Loucy (cell line): Measurements from ENCODE around the gene ADAMTS16.

ENCODE experiments used
- H2AFZ ChIP-seq: fragments of 200-600 bp; sonication (generic); 2 replicates; pipeline ENCODE4 v1.6.0; 2016; ENCODE audit warnings: antibody characterized with exemption, mild to moderate bottlenecking, low read length, moderate library complexity
- H3F3A ChIP-seq: fragments of 200-600 bp; 2 replicates; pipeline ENCODE4 v1.6.0; 2016; ENCODE audit warnings: antibody characterized with exemption, low read depth, mild to moderate bottlenecking
- H3K27me3 ChIP-seq: fragments of 200-600 bp; sonication (generic); 2 replicates; pipeline ENCODE4 v1.6.1; 2014; ENCODE audit warnings: low read length, mild to moderate bottlenecking; ENCODE audit not compliant: insufficient read depth, poor library complexity, severe bottlenecking
- H3K36me3 ChIP-seq: fragments of 200-600 bp; sonication (generic); 2 replicates; pipeline ENCODE4 v1.6.1; 2016; ENCODE audit warnings: low read length; ENCODE audit not compliant: insufficient read depth
- H3K4me1 ChIP-seq: fragments of 200-600 bp; sonication (generic); 2 replicates; pipeline ENCODE4 v1.5.1; 2014; ENCODE audit warnings: low read length, mild to moderate bottlenecking; ENCODE audit not compliant: insufficient read depth, poor library complexity, severe bottlenecking
- H3K4me2 ChIP-seq: fragments of 200-600 bp; sonication (generic); 2 replicates; pipeline ENCODE4 v1.6.0; 2014; ENCODE audit warnings: antibody characterized with exemption, low read length, low read depth, mild to moderate bottlenecking; ENCODE audit not compliant: poor library complexity, severe bottlenecking
- H3K4me3 ChIP-seq: fragments of 200-600 bp; sonication (generic); 2 replicates; pipeline ENCODE4 v1.5.1; 2014; ENCODE audit warnings: low read length, mild to moderate bottlenecking, mixed read lengths; ENCODE audit not compliant: poor library complexity, severe bottlenecking
- H3K79me2 ChIP-seq: fragments of 200-600 bp; sonication (generic); 2 replicates; pipeline ENCODE4 v1.6.1; 2014; ENCODE audit warnings: low read length; ENCODE audit not compliant: insufficient read depth
- H3K9ac ChIP-seq: fragments of 200-600 bp; sonication (generic); 2 replicates; pipeline ENCODE4 v1.6.0; 2014; ENCODE audit warnings: mild to moderate bottlenecking, low read depth, low read length, moderate library complexity; ENCODE audit not compliant: poor library complexity, severe bottlenecking
- H3K9me2 ChIP-seq: fragments of 200-600 bp; sonication (generic); replicated peaks from 2 replicates; pipeline ENCODE4 v1.6.1; 2016; ENCODE audit warnings: low read depth, low read length, mixed read lengths
- H3K9me3 ChIP-seq: fragments of 200-600 bp; sonication (generic); 2 replicates; pipeline ENCODE4 v1.6.1; 2014; ENCODE audit warnings: mild to moderate bottlenecking, antibody characterized with exemption, low read length, low read depth; ENCODE audit not compliant: insufficient read depth
- H4K20me1 ChIP-seq: fragments of 200-600 bp; sonication (generic); 2 replicates; pipeline ENCODE4 v1.6.0; 2014; ENCODE audit warnings: antibody characterized with exemption, low read length, mild to moderate bottlenecking; ENCODE audit not compliant: insufficient read depth, poor library complexity, severe bottlenecking
- EZH2phosphoT487 ChIP-seq: fragments of 200-600 bp; IDR thresholded peaks from 2 replicates; pipeline ENCODE4 v1.6.1; 2018; ENCODE audit warnings: antibody characterized with exemption, mild to moderate bottlenecking, moderate library complexity, borderline replicate concordance
- TF ChIP-seq, protein P1 (sequence below): fragments of 200-600 bp; sonication (generic); conservative IDR thresholded peaks from 2 replicates; pipeline ENCODE4 v1.5.1; 2014; ENCODE audit warnings: mild to moderate bottlenecking, antibody characterized with exemption, low read length

The ADAMTS16 gene

DNA sequence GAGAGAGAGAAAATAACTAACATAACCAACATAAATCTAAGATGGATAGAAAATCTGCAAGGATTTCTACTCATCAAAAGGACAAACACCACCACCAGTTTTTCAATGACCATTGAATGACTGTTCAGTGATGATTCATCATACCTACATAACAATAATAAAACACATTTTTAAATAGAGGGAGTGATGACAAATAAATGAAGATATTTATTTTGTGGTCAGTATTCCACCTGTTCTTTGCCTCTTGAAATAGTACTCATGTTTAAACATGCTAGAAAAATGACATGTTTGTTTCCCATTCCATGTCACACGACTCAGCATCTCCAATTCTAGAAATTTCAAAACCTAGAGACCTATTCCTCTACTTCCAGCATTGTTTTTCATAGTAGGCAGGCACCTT, 34.6 kb upstream of the ADAMTS16 start:
- Histone ChIP-seq H3F3A (no peaks in the 10 kb centered on the region), H3K79me2 (no peaks in the 10 kb centered on the region), H3K4me3 (no peak overlapping the region), H3K9me3 (0 out of 2 replicates have a peak, but pooled peaks cover 3% of the 10 kb centered on the region), H3K9me2 (no peaks in the 10 kb centered on the region), H2AFZ (no peak overlapping the region), H4K20me1 (no peaks in the 10 kb centered on the region), H3K4me2 (no peak overlapping the region), H3K4me1 (no peaks in the 10 kb centered on the region), H3K36me3 (no peaks in the 10 kb centered on the region), H3K9ac (no peak overlapping the region), H3K27me3 (no peaks in the 10 kb centered on the region)
- no peak for TF ChIP-seq EZH2phosphoT487
- TF ChIP-seq, protein P1, sequence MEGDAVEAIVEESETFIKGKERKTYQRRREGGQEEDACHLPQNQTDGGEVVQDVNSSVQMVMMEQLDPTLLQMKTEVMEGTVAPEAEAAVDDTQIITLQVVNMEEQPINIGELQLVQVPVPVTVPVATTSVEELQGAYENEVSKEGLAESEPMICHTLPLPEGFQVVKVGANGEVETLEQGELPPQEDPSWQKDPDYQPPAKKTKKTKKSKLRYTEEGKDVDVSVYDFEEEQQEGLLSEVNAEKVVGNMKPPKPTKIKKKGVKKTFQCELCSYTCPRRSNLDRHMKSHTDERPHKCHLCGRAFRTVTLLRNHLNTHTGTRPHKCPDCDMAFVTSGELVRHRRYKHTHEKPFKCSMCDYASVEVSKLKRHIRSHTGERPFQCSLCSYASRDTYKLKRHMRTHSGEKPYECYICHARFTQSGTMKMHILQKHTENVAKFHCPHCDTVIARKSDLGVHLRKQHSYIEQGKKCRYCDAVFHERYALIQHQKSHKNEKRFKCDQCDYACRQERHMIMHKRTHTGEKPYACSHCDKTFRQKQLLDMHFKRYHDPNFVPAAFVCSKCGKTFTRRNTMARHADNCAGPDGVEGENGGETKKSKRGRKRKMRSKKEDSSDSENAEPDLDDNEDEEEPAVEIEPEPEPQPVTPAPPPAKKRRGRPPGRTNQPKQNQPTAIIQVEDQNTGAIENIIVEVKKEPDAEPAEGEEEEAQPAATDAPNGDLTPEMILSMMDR, result no peak

DNA sequence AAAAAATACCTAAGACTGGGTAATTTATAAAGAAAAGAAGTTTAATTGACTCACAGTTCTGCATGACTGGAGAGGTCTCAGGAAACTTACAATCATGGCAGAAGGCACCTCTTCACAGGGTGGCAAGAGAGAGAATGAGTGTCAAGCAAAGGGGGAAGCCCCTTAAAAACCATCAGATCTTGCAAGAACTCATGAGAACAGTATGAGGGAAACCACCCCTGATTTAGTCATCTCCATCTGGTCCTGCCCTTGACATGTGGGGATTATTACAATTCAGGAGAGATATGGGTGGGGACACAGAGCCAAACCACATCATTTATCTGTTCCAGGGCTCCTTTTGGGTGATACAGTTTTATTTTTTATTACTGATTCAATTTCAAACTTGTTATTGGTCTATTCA, 23.2 kb upstream of the ADAMTS16 start:
- H4K20me1 ChIP-seq, result no peaks in the 10 kb centered on the region
- no peak overlapping the region for H2AFZ ChIP-seq
- H3K9ac ChIP-seq, result no peak overlapping the region
- no peaks in the 10 kb centered on the region for H3K27me3 ChIP-seq
- H3F3A ChIP-seq, result no peaks in the 10 kb centered on the region
- 0 out of 2 replicates have a peak, but pooled peaks cover 2% of the 10 kb centered on the region for H3K9me3 ChIP-seq
- H3K9me2 ChIP-seq, result no peaks in the 10 kb centered on the region
- H3K4me3 ChIP-seq, result no peak overlapping the region
- no peaks in the 10 kb centered on the region for H3K36me3 ChIP-seq
- H3K4me2 ChIP-seq, result no peak overlapping the region
- H3K79me2 ChIP-seq, result no peaks in the 10 kb centered on the region
- H3K4me1 ChIP-seq, result no peaks in the 10 kb centered on the region
- TF ChIP-seq, protein P1, result no peak
- no peak for TF ChIP-seq EZH2phosphoT487

DNA sequence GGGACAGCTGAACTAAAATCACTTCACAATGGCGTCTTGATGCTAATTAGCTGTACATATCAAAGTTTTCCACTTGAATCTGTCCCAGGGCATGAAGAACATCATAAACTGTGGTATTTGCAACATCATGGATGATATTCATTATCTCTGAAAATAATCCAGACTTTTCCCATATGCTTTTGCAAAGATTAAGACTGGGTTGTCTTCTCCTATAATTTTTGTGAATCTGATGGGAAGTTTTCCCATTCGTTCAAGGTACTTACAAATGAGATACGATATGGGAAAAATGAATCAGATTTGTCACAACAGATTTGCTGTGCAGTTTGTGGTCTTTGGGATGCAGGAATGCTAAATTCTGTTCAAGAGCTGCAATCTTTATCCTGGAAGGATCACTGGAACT, 17.4 kb upstream of the ADAMTS16 start:
- TF ChIP-seq, protein P1, result no peak
- TF ChIP-seq EZH2phosphoT487, result no peak
- Histone ChIP-seq H3K4me1 (no peaks in the 10 kb centered on the region), H3K9ac (no peak overlapping the region), H2AFZ (no peak overlapping the region), H3K9me2 (no peaks in the 10 kb centered on the region), H4K20me1 (no peaks in the 10 kb centered on the region), H3K79me2 (no peaks in the 10 kb centered on the region), H3K27me3 (no peaks in the 10 kb centered on the region), H3K36me3 (no peaks in the 10 kb centered on the region), H3K4me3 (no peak overlapping the region), H3F3A (no peaks in the 10 kb centered on the region), H3K9me3 (0 out of 2 replicates have a peak, but pooled peaks cover 2% of the 10 kb centered on the region), H3K4me2 (no peak overlapping the region)
